ENCODE measurements around the gene TRAM2. TPM values are rescaled to one million over a fixed set of nuclear protein-coding genes. Genes with fewer than 3 reads are reported as not detected.

The TRAM2 gene
- 44.1 TPM for polyA plus RNA-seq
- long read RNA-seq, donor 1, full-length matches to known transcripts = 7 of 7 reads
- long read RNA-seq, donor 1, partial matches to known transcripts = 0 of 7 reads
- long read RNA-seq, donor 1, other reads (novel, unspliced or antisense) = 0 of 7 reads
- long read RNA-seq, donor 2, full-length matches to known transcripts = 6 of 6 reads
- long read RNA-seq, donor 2, partial matches to known transcripts = 0 of 6 reads
- long read RNA-seq, donor 2, other reads (novel, unspliced or antisense) = 0 of 6 reads
- long read RNA-seq, donor 3, full-length matches to known transcripts = 5 of 5 reads
- long read RNA-seq, donor 3, partial matches to known transcripts = 0 of 5 reads
- long read RNA-seq, donor 3, other reads (novel, unspliced or antisense) = 0 of 5 reads
- long read RNA-seq, donor 4, full-length matches to known transcripts = 4 of 4 reads
- long read RNA-seq, donor 4, partial matches to known transcripts = 0 of 4 reads
- long read RNA-seq, donor 4, other reads (novel, unspliced or antisense) = 0 of 4 reads
- long read RNA-seq, donor 5, full-length matches to known transcripts = 3 of 3 reads
- long read RNA-seq, donor 5, partial matches to known transcripts = 0 of 3 reads
- long read RNA-seq, donor 5, other reads (novel, unspliced or antisense) = 0 of 3 reads
- long read RNA-seq, donor 6, full-length matches to known transcripts = 3 of 3 reads
- long read RNA-seq, donor 6, partial matches to known transcripts = 0 of 3 reads
- long read RNA-seq, donor 6, other reads (novel, unspliced or antisense) = 0 of 3 reads
- long read RNA-seq, donor 7, full-length matches to known transcripts = 1 of 1 reads
- long read RNA-seq, donor 7, partial matches to known transcripts = 0 of 1 reads
- long read RNA-seq, donor 7, other reads (novel, unspliced or antisense) = 0 of 1 reads
- long read RNA-seq, donor 8, full-length matches to known transcripts = 7 of 7 reads
- long read RNA-seq, donor 8, partial matches to known transcripts = 0 of 7 reads
- long read RNA-seq, donor 8, other reads (novel, unspliced or antisense) = 0 of 7 reads
- long read RNA-seq, donor 9, full-length matches to known transcripts = 2 of 2 reads
- long read RNA-seq, donor 9, partial matches to known transcripts = 0 of 2 reads
- long read RNA-seq, donor 9, other reads (novel, unspliced or antisense) = 0 of 2 reads
- long read RNA-seq, donor 10, full-length matches to known transcripts = 8 of 8 reads
- long read RNA-seq, donor 10, partial matches to known transcripts = 0 of 8 reads
- long read RNA-seq, donor 10, other reads (novel, unspliced or antisense) = 0 of 8 reads
- long read RNA-seq, donor 11, full-length matches to known transcripts = 3 of 3 reads
- long read RNA-seq, donor 11, partial matches to known transcripts = 0 of 3 reads
- long read RNA-seq, donor 11, other reads (novel, unspliced or antisense) = 0 of 3 reads

GRCh38 chr6:52577022-52577777 lies at the start of gene TRAM2:
TRAM2 (minus strand) TSS chr6:52577060; CDS start chr6:52576915, 145 bp downstream.
- H3K36me3 ChIP-seq (ENCODE audit: control insufficient read depth, insufficient read depth, low read length) = peaks cover 3% of the 10 kb centered on the region
- H3K9me3 ChIP-seq (ENCODE audit: control insufficient read depth, low read depth, low read length) = no peaks in the 10 kb centered on the region
- DNase-seq = peak; percentile 66 to 90
- WGBS (ENCODE audit: insufficient coverage, low lambda C conversion rate) = no CpG with 5 or more reads among the region's 84 CpGs
- H3K4me3 ChIP-seq (ENCODE audit: low read length) = peak within 1 kb of the TSS; percentile 89
- H3K27ac ChIP-seq (ENCODE audit: low read length) = peak within 1 kb of the TSS; percentile 93
- no peaks in the 10 kb centered on the region for H3K27me3 ChIP-seq (ENCODE audit: control insufficient read depth, insufficient read depth, low read length)
- peaks cover 31% of the 10 kb centered on the region for H3K4me1 ChIP-seq (ENCODE audit: control insufficient read depth, insufficient read depth, low read length)

- no peak for DNase-seq
- WGBS (ENCODE audit: insufficient coverage, low lambda C conversion rate) = 85% methylated on average over 2 of the region's 2 CpGs
- no peak overlapping the region for H3K27ac ChIP-seq (ENCODE audit: low read length)
- no peak overlapping the region for H3K4me3 ChIP-seq (ENCODE audit: low read length)
- H3K9me3 ChIP-seq (ENCODE audit: control insufficient read depth, low read depth, low read length) = no peaks in the 10 kb centered on the region
- no peaks in the 10 kb centered on the region for H3K36me3 ChIP-seq (ENCODE audit: control insufficient read depth, insufficient read depth, low read length)
- H3K27me3 ChIP-seq (ENCODE audit: control insufficient read depth, insufficient read depth, low read length) = no peaks in the 10 kb centered on the region
- H3K4me1 ChIP-seq (ENCODE audit: control insufficient read depth, insufficient read depth, low read length) = no peaks in the 10 kb centered on the region
Measured at GRCh38 chr6:52622810-52623209, 46.0 kb upstream of the TRAM2 start.

- 100% methylated on average over 1 of the region's 1 CpG for WGBS (ENCODE audit: insufficient coverage, low lambda C conversion rate)
- Histone ChIP-seq H3K9me3 (ENCODE audit: control insufficient read depth, low read depth, low read length) (no peaks in the 10 kb centered on the region), H3K4me1 (ENCODE audit: control insufficient read depth, insufficient read depth, low read length) (no peaks in the 10 kb centered on the region), H3K4me3 (ENCODE audit: low read length) (no peak overlapping the region), H3K27me3 (ENCODE audit: control insufficient read depth, insufficient read depth, low read length) (no peaks in the 10 kb centered on the region), H3K36me3 (ENCODE audit: control insufficient read depth, insufficient read depth, low read length) (no peaks in the 10 kb centered on the region), H3K27ac (ENCODE audit: low read length) (no peak overlapping the region)
- no peak for DNase-seq
Measured at GRCh38 chr6:52621631-52622030, 44.8 kb upstream of the TRAM2 start.

GRCh38 chr6:52620906-52621190 lies 44.0 kb upstream of the TRAM2 start:
- no peak overlapping the region for H3K27ac ChIP-seq (ENCODE audit: low read length)
- H3K36me3 ChIP-seq (ENCODE audit: control insufficient read depth, insufficient read depth, low read length) = no peaks in the 10 kb centered on the region
- no peaks in the 10 kb centered on the region for H3K27me3 ChIP-seq (ENCODE audit: control insufficient read depth, insufficient read depth, low read length)
- DNase-seq = no peak
- H3K9me3 ChIP-seq (ENCODE audit: control insufficient read depth, low read depth, low read length) = no peaks in the 10 kb centered on the region
- H3K4me3 ChIP-seq (ENCODE audit: low read length) = no peak overlapping the region
- H3K4me1 ChIP-seq (ENCODE audit: control insufficient read depth, insufficient read depth, low read length) = no peaks in the 10 kb centered on the region

- WGBS (ENCODE audit: insufficient coverage, low lambda C conversion rate) = 83% methylated on average over 1 of the region's 2 CpGs
- DNase-seq = peak; percentile 37 to 52
- Histone ChIP-seq H3K4me1 (ENCODE audit: control insufficient read depth, insufficient read depth, low read length) (no peaks in the 10 kb centered on the region), H3K27me3 (ENCODE audit: control insufficient read depth, insufficient read depth, low read length) (no peaks in the 10 kb centered on the region), H3K4me3 (ENCODE audit: low read length) (no peak overlapping the region), H3K9me3 (ENCODE audit: control insufficient read depth, low read depth, low read length) (no peaks in the 10 kb centered on the region), H3K36me3 (ENCODE audit: control insufficient read depth, insufficient read depth, low read length) (no peaks in the 10 kb centered on the region), H3K27ac (ENCODE audit: low read length) (no peak overlapping the region)
Measured at GRCh38 chr6:52620055-52620905, 43.4 kb upstream of the TRAM2 start.

GRCh38 chr6:52617087-52617486 lies 40.2 kb upstream of the TRAM2 start:
- peaks cover 4% of the 10 kb centered on the region for H3K4me1 ChIP-seq (ENCODE audit: control insufficient read depth, insufficient read depth, low read length)
- no peak overlapping the region for H3K4me3 ChIP-seq (ENCODE audit: low read length)
- H3K9me3 ChIP-seq (ENCODE audit: control insufficient read depth, low read depth, low read length) = no peaks in the 10 kb centered on the region
- H3K27me3 ChIP-seq (ENCODE audit: control insufficient read depth, insufficient read depth, low read length) = no peaks in the 10 kb centered on the region
- no peak overlapping the region for H3K27ac ChIP-seq (ENCODE audit: low read length)
- DNase-seq = no peak
- H3K36me3 ChIP-seq (ENCODE audit: control insufficient read depth, insufficient read depth, low read length) = no peaks in the 10 kb centered on the region
- 50% methylated on average over 2 of the region's 4 CpGs for WGBS (ENCODE audit: insufficient coverage, low lambda C conversion rate)

GRCh38 chr6:52616059-52616690 lies 39.3 kb upstream of the TRAM2 start:
- Histone ChIP-seq H3K27me3 (ENCODE audit: control insufficient read depth, insufficient read depth, low read length) (no peaks in the 10 kb centered on the region), H3K27ac (ENCODE audit: low read length) (no peak overlapping the region), H3K36me3 (ENCODE audit: control insufficient read depth, insufficient read depth, low read length) (no peaks in the 10 kb centered on the region), H3K4me3 (ENCODE audit: low read length) (no peak overlapping the region), H3K9me3 (ENCODE audit: control insufficient read depth, low read depth, low read length) (no peaks in the 10 kb centered on the region), H3K4me1 (ENCODE audit: control insufficient read depth, insufficient read depth, low read length) (peaks cover 13% of the 10 kb centered on the region)
- no peak for DNase-seq
- no CpG with 5 or more reads among the region's 2 CpGs for WGBS (ENCODE audit: insufficient coverage, low lambda C conversion rate)

GRCh38 chr6:52612336-52613054 lies 35.6 kb upstream of the TRAM2 start:
- Histone ChIP-seq H3K4me1 (ENCODE audit: control insufficient read depth, insufficient read depth, low read length) (peaks cover 29% of the 10 kb centered on the region), H3K36me3 (ENCODE audit: control insufficient read depth, insufficient read depth, low read length) (no peaks in the 10 kb centered on the region), H3K27me3 (ENCODE audit: control insufficient read depth, insufficient read depth, low read length) (no peaks in the 10 kb centered on the region), H3K9me3 (ENCODE audit: control insufficient read depth, low read depth, low read length) (no peaks in the 10 kb centered on the region), H3K4me3 (ENCODE audit: low read length) (no peak overlapping the region), H3K27ac (ENCODE audit: low read length) (peak overlapping the region; percentile 87)
- peak in 1 of 2 donors; percentile 37 for DNase-seq
- no CpG with 5 or more reads among the region's 6 CpGs for WGBS (ENCODE audit: insufficient coverage, low lambda C conversion rate)
